CD4-positive, alpha-beta T cell treated with Interleukin-4 for 1 hour (primary cell): ENCODE data around the gene HLCS.

ENCODE experiments used
- DNase-seq, 2 donors: peaks; one replicate each; pipeline ENCODE4 v3.0.0-alpha.2; 2020 to 2022

HLCS gene

GRCh38 chr21:36735724-36736320 lies 230.6 kb downstream of the HLCS start:
- no peak for DNase-seq

- no peak for DNase-seq
Observed at GRCh38 chr21:36735201-36735515, 231.3 kb downstream of the HLCS start.

GRCh38 chr21:36734367-36735200 lies 231.9 kb downstream of the HLCS start:
- no peak for DNase-seq

- DNase-seq, result no peak
Observed at GRCh38 chr21:36733857-36734256, 232.6 kb downstream of the HLCS start.

- no peak for DNase-seq
Observed at GRCh38 chr21:36732761-36733160, 233.7 kb downstream of the HLCS start.

- DNase-seq, result no peak
Observed at GRCh38 chr21:36732217-36732616, 234.3 kb downstream of the HLCS start.

GRCh38 chr21:36730291-36731281 lies 235.9 kb downstream of the HLCS start:
- no peak for DNase-seq

GRCh38 chr21:36729310-36729970 lies 237.0 kb downstream of the HLCS start:
- DNase-seq, result no peak

GRCh38 chr21:36728371-36729111 lies 237.9 kb downstream of the HLCS start:
- DNase-seq, result no peak

GRCh38 chr21:36727866-36728265 lies 238.6 kb downstream of the HLCS start:
- DNase-seq, result no peak

- DNase-seq, result no peak
Observed at GRCh38 chr21:36725793-36726386, 240.6 kb downstream of the HLCS start.

GRCh38 chr21:36724660-36725059 lies 241.8 kb downstream of the HLCS start:
- DNase-seq, result no peak

- DNase-seq, result no peak
Observed at GRCh38 chr21:36723371-36723881, 243.0 kb downstream of the HLCS start.

- DNase-seq, result no peak
Observed at GRCh38 chr21:36722370-36723368, 243.8 kb downstream of the HLCS start.

GRCh38 chr21:36721817-36722216 lies 244.7 kb downstream of the HLCS start:
- DNase-seq, result no peak

GRCh38 chr21:36719614-36720013 lies 246.9 kb downstream of the HLCS start:
- DNase-seq, result no peak

- DNase-seq, result no peak
Observed at GRCh38 chr21:36718951-36719501, 247.4 kb downstream of the HLCS start.

- DNase-seq, result no peak
Observed at GRCh38 chr21:36717976-36718375, 248.5 kb downstream of the HLCS start.

- no peak for DNase-seq
Observed at GRCh38 chr21:36716836-36717235, 249.6 kb downstream of the HLCS start.

- DNase-seq, result no peak
Observed at GRCh38 chr21:36716387-36716786, 250.1 kb downstream of the HLCS start.
